Psoas muscle (tissue), 8 donors: ENCODE measurements around the gene FUT1. TPM values are rescaled to one million over a fixed set of nuclear protein-coding genes. Genes with fewer than 3 reads are reported as not detected.
A peak's percentile ranks its signal among the peaks of the same experiment; 100 is the strongest.

Experiments used
- ATAC-seq, 4 donors: fragments of 200-7000 bp; cut with Tn5 transposase; one replicate each; pipeline ENCODE4 v1.9.1; 2020; ENCODE audit warnings: moderate library complexity in 3 of 4, mild to moderate bottlenecking in 2 of 4
- DNase-seq, 2 donors: peaks; one replicate each; pipeline ENCODE4 v3.0.0-alpha.2; 2020
- H3K27ac ChIP-seq: fragments of 200-600 bp; one replicate; pipeline ENCODE4 v1.8.0; 2022
- H3K27me3 ChIP-seq, 3 donors: fragments of 200-600 bp in 1 of 3; one replicate each; pipeline versions ENCODE4 v1.6.1 to v1.8.0; 2013 to 2022; ENCODE audit warnings: low read length in 2 of 3, mild to moderate bottlenecking in 2 of 3, moderate library complexity in 1 of 3; ENCODE audit not compliant: insufficient read depth in 3 of 3
- H3K36me3 ChIP-seq, 2 donors: fragments of 200-600 bp in 1 of 2; one replicate each; pipeline versions ENCODE4 v1.6.1 to v1.8.0; 2013 to 2022; ENCODE audit warnings: low read depth in 1 of 2, mild to moderate bottlenecking in 1 of 2, moderate library complexity in 1 of 2; ENCODE audit not compliant: insufficient read depth in 1 of 2
- H3K4me1 ChIP-seq: fragments of 200-600 bp; one replicate; pipeline ENCODE4 v1.8.0; 2022
- H3K4me3 ChIP-seq: fragments of 200-600 bp; one replicate; pipeline ENCODE4 v1.8.0; 2022; ENCODE audit warnings: mild to moderate bottlenecking
- H3K9me3 ChIP-seq: fragments of 200-600 bp; one replicate; pipeline ENCODE4 v1.8.0; 2022
- WGBS, 3 donors: extraction: QIAGEN DNeasy Blood & Tissue Kit; methylation state at CpG; one replicate each; pipeline versions ENCODE4 v1.1.6 to v1.1.7; 2013; 5-methylcytosine and 5-hydroxymethylcytosine counted together
- intact Hi-C, 2 donors: fragments of 100-400 bp; cut with DNase I; formaldehyde crosslinking; loops; one replicate each; pipeline versions ENCODE4 v1.11.0 to v1.14.2; 2022
- polyA plus RNA-seq, 3 donors: library from polyadenylated mRNA; stranded (reverse); fragments of 200-250 nt; gene quantifications; one replicate each; pipeline ENCODE4 v1.2.3, GENCODE V29; 2013
- total RNA-seq, 4 donors: library from RNA; stranded (reverse); fragmentation: NEBNext Ultra II Directional in 2 of 4; extraction: Animal tissue kit (Norgen Biotek cat#: 25700) in 2 of 4; gene quantifications; one replicate each; pipeline versions ENCODE4 v1.2.1 to v1.2.4, GENCODE V29; 2021 to 2023
- TF ChIP-seq, protein P1 (sequence below): fragments of 200-600 bp; IDR thresholded peaks from one replicate; pipeline ENCODE4 v1.8.0; 2022; ENCODE audit warnings: antibody characterized with exemption
- donor health status: healthy with polysubstance abuse.
- donor health status: DM: no; HTN: no; CAD: no; lungs with moderate emphysema.
- donor health status: Bipolar disorder and iron deficiency.
- donor health status: healthy.
- donor health status: DM: yes; HTN: yes; CAD: no.
- donor health status: DM: no; HTN: no; CAD: no.
- donor health status: DM: no; HTN: no; CAD: no.
- donor health status: DM: yes; HTN: yes; CAD: no.

FUT1 gene
- total and polyA plus RNA-seq, 7 donors = 1.1 to 2.3 (median 1.6) TPM

- Histone ChIP-seq H3K4me1 (peaks cover 23% of the 10 kb centered on the region), H3K27ac (no peak within 1 kb of the TSS), H3K27me3 (no peaks in the 10 kb centered on the region), H3K36me3 (no peaks in the 10 kb centered on the region), H3K9me3 (no peaks in the 10 kb centered on the region), H3K4me3 (no peak within 1 kb of the TSS)
- ATAC-seq (peak; percentile 60 to 76 (median 68)), DNase-seq (peak; percentile 60 to 78)
- 40 to 63% (median 43%) methylated on average over 4 of the region's 4 CpGs for WGBS, 3 donors
- intact Hi-C loops = no loop called here
- TF ChIP-seq, protein P1, sequence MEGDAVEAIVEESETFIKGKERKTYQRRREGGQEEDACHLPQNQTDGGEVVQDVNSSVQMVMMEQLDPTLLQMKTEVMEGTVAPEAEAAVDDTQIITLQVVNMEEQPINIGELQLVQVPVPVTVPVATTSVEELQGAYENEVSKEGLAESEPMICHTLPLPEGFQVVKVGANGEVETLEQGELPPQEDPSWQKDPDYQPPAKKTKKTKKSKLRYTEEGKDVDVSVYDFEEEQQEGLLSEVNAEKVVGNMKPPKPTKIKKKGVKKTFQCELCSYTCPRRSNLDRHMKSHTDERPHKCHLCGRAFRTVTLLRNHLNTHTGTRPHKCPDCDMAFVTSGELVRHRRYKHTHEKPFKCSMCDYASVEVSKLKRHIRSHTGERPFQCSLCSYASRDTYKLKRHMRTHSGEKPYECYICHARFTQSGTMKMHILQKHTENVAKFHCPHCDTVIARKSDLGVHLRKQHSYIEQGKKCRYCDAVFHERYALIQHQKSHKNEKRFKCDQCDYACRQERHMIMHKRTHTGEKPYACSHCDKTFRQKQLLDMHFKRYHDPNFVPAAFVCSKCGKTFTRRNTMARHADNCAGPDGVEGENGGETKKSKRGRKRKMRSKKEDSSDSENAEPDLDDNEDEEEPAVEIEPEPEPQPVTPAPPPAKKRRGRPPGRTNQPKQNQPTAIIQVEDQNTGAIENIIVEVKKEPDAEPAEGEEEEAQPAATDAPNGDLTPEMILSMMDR = no peak
These were observed 2.7 kb upstream of the FUT1 start, which contains the start of gene FGF21 for GRCh38 chr19:48755084-48755641. TSS of gene FGF21 (plus strand) at chr19:48755524. CDS start at chr19:48756237, 713 bp downstream.

DNA sequence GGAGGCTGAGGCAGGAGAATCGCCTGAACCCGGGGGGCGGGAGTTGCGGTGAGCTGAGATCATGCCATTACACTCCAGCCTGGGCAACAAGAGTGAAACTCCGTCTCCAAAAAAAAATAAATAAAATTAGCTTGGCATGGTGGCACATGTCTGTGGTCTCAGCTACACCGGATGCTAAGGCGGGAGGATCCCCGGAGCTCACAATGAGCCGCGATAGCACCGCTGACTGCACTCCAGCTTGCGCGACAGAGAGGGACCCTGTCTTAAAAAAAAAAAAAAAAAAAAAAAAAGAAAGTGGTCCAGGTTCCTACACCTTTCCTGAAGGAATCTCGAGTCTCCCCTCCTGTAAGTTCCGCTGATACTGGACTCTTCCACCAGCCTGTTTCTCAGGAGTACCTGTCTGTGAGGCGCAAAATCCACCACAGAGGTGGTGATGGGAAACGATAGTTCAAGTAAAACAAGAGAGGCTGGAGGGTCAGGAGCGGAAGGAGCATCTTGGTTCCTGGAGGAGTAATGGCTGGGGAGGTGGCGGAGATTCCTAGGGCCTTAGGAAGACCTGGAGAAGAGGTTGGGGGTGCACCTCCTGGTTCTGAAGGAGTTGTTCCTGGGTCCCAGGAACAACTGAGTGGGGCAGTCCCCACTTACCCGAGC is 471 bp downstream of the FUT1 start:
- Histone ChIP-seq H3K9me3 (no peaks in the 10 kb centered on the region), H3K36me3 (no peaks in the 10 kb centered on the region), H3K27me3 (no peaks in the 10 kb centered on the region), H3K4me3 (peak overlapping the region; percentile 57), H3K27ac (peak overlapping the region; percentile 42), H3K4me1 (peaks cover 19% of the 10 kb centered on the region)
- TF ChIP-seq, protein P1 = no peak
- DNase-seq (no peak), ATAC-seq (no peak)
- intact Hi-C loops = no loop called here
- 44 to 50% (median 46%) methylated on average over 20 of the region's 20 CpGs for WGBS, 3 donors

DNA sequence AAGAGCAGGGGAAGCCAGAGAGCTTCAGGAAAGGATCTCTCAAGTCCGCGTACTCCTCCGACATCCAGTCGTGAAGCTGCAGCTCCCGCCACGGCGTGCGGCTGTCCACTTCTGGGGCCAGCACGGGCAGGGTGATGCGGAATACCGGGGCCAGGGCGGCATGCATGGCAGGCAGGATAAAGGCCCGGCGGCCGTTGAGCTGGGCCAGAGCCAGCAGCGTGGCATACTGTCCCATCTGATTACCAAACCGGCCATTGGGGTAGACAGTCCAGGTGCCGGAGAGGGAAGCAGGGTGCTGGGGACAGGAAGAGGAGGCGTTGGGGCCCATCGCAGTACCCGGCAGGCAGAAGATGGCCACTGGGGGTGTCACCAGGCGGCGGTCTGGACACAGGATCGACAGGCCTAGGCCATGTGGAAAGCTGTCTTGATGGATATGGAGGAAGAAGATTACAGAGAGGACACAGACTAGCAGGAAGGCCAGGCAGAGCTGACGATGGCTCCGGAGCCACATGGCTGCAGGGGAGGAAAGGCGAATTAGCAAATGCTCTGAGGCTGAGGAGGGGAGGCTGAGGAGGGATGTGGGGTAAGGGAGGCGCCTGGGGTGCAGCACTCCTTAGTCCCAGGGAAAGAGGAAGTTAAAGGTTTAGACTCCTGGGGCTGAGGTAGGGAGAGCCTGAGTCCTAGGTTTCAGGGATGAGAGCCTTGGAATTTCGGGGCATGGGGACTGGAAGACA is 1.5 kb downstream of the FUT1 start:
- no peak for DNase-seq
- no peak for ATAC-seq
- H3K27ac ChIP-seq = no peak overlapping the region
- no peaks in the 10 kb centered on the region for H3K36me3 ChIP-seq
- TF ChIP-seq, protein P1 = no peak
- intact Hi-C loops = no loop called here
- H3K9me3 ChIP-seq = no peaks in the 10 kb centered on the region
- peaks cover 14% of the 10 kb centered on the region for H3K4me1 ChIP-seq
- 82 to 87% (median 84%) methylated on average over 29 of the region's 29 CpGs for WGBS, 3 donors
- H3K4me3 ChIP-seq = peak overlapping the region; percentile 57
- no peaks in the 10 kb centered on the region for H3K27me3 ChIP-seq

DNA sequence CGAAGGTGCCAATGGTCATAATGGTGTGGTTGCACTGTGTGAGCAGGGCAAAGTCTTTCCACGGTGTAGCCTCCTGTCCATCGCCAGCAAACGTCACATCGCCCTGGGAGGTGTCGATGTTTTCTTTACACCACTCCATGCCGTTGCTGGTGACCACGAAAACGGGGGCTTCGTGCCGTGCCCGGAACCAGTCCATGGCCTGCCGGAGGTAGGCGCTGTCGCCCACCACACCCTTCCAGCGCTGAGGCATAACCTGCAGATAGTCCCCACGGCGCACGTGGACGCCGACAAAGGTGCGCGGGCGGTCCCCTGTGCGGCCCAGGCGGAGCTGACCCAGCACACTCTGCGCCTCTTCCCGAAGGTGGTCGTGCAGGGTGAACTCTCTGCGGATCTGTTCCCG is 2.1 kb downstream of the FUT1 start:
- Histone ChIP-seq H3K36me3 (no peaks in the 10 kb centered on the region), H3K4me1 (peaks cover 9% of the 10 kb centered on the region), H3K27me3 (no peaks in the 10 kb centered on the region), H3K4me3 (no peak overlapping the region), H3K9me3 (no peaks in the 10 kb centered on the region), H3K27ac (no peak overlapping the region)
- ATAC-seq (no peak), DNase-seq (no peak)
- WGBS, 3 donors = 90 to 96% (median 96%) methylated on average over 31 of the region's 31 CpGs
- TF ChIP-seq, protein P1 = no peak
- intact Hi-C loops = no loop called here
